Activated T-helper 1 cell treated with anti-CD3 and anti-CD28 coated beads, Interleukin-2, amount 50 U/mL, for 16 hours (primary cell): ENCODE data around the gene LGR6.
"Not testable (repeated sequence)": the region's sequence is repeated elsewhere in the genome, so short reads cannot be mapped to it uniquely, and the experiment has no call there.

ENCODE experiments used
- DNase-seq, 2 donors: peaks; one replicate each; pipeline ENCODE4 v3.0.0-alpha.2; 2020; ENCODE audit warnings: low read depth in 1 of 2, low spot score in 1 of 2

The LGR6 gene

DNA sequence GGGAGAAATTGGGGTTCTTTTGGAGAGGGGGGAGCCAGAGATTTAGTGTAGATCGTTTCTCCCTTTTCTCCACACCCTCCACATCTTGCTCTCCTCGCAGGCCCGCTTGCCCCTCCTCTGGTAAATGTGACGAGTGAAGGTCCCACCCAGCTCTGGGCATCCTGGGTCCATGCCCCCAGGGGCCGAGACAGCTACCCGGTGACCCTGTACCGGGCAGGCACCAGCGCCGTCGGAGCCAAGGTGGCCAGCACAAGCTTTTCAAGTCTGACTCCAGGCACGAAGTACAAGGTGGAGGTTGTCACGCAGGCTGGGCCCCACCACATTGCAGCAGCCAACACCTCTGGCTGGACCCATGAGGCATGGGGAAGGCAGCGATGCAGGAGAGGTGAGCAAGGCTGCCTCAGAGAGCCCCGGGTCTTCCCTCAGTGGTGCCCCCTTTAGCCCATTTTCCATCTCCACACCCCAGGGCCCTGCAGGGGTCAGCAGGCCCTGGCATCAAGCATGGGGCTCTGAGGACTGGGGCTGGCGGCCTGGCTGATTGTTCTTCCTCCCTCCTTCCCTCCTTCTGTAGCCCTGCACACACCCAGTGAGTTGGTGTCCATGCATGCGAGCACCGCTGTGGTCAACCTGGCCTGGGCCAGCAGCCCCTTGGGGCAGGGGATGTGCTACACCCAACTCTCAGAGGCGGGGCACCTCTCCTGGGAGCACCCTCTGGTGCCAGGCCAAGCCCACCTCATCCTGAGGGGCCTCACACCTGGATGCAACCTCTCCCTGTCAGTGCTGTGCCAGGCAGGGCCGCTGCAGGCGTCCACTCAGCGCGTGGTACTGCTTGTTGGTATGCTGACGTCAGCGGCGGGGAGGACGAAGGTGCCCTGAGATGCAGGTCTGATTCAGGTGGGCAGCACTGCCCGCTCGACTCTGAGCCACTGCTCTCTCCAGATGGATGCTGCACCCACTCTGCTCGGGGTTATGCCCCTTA, 16.4 kb upstream of the LGR6 start:
- no peak for DNase-seq

DNA sequence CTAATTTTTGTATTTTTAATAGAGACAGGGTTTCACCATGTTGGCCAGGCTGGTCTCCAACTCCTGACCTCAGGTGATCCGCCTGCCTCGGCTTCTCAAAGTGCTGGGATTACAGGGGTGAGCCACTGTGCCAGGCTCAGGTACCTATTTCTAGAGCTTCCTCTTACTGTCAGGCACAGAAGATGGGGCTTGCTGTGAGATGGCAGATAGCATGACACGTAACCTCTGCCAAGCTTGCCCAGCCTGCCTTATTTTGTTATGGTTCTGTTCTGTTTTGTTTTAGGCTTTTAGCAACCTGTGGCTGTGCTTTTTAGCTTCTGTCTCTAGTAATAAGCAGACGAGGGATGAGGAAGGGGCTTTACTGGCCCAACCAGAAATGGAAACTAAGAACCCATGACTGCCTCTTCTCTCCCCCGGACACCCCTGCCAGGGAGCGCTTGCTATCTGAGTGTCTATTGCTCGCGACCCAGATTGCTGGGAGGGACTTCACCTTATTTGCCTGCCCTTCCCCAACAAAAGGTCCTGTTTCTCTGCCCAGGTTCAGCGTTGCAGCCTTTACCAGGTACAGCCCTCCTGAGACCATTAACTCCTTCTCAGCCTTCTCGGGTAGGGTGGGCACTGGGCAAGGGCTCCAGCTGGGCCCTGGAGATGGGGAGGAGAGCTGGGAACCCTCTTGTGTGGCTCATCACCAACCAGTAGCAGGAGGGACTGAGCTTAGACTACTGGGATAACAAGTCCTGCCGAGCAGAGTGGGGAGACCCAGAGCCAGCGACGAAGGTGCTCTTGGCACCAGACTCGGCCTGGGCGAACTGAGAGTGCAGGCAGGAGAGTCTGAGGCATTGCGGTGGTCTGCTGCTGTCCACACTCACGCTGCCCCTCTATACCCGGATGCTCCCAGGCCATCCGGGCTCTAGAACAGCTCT, 13.5 kb upstream of the LGR6 start:
- DNase-seq: no peak

DNA sequence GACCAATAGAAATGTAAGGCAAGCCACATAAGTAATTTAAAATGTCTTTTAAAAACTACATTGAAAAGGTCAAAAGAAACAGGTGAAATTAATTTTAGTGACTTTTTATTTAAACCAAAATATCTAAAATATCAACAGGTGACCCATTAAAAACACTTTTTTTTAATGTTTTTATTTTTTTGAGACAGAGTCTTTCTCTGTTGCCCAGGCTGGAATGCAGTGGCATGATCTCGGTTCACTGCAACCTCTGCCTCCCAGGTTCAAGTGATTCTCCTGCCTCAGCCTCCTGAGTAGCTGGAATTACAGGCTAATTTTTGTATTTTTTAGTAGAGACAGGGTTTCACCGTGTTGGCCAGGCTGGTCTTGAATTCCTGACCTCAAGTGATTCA, 12.9 kb upstream of the LGR6 start:
- DNase-seq: not testable (repeated sequence)

DNA sequence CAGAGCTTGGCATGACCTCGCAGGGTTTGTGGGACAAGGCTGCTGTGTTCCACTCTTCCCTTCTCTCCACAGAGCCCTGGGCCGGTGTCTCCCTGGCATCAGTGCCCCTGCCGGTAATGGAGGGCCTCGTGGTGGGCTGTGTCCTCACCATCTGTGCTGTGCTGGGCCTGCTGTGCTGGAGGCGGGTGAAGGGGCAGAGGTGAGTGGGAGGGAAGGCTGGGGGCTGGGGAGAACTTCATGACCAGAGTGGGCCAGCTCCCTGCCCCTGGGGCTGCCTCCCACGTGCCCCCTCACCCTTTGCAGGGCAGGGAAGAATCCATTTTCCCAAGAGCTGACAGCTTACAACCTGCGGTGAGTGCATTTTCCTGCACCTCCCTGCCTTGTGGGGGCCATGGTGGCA, 12.0 kb upstream of the LGR6 start:
- no peak for DNase-seq

DNA sequence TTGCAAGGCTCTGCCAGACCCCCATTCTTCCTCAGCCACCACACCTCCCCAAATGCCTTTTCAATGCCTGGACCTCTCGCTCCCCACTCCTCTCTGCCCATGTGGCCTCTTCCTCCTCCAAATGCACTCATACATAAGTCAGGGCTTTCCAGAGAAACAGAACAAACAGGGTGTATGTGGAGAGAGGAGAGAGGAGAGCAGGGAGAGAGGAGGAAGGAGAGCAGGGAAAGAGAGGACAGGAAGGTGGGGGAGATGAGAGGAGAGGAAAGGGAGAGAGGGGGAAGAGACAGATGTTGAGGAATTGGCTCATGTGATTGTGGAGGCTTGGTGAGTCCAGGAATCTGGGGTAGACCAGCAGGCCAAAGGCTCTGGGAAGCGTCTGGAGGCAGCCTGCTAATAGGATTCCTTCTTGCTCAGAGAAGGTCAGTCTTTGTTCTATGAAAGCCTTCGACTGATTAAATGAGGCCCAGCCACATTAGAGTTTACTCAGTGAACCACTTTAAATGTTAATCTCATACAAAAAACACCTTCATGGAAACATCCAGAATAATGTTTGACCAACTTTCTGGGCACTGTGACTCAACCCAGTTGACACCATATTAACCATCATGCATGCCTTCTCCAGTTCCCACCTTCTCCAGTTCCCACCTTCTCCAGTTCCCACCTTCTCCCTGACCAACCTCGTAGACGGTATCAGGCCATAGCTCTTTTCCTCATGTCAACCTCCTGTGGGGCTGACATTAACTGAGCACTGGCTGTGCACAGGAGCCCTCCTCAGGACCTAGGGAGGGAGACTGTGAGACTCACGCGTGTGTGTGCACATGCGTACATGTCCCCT, 11.3 kb upstream of the LGR6 start:
- no peak for DNase-seq

DNA sequence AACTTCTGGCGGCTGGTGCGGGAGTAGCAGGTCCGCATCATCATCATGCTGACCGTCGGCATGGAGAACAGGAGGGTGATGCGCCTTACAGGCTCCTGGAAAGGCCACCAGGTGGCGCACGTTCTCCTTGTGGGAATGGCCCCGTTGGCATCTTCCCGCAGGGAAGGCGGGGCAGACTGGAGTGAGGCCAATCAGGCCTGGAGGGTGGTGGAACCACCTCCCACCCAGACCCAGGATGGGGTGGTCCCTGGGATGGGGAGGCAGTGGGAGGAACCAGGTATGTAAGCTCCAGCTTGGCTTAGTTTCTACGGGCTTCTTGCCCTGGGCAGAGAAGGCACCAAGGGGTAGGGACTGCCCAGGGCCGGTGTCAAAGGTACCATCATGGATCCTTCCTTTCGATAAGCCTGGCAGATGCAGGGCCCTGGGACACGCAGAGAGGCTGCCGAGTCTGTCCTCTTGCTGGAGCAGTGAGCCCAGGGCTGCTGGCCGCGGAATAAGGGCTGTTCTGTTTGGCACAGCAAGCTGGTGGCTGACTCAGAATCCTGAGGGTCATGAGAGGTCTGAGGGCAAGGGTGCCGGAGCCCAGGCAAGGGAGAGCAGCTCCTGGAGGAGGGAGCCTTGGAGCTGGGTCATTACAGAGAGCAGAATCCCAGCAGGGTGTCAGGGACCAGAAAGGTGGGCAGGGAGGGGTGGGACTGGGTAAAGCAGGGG, 8.7 kb upstream of the LGR6 start:
- peak; percentile 52 to 53 for DNase-seq

DNA sequence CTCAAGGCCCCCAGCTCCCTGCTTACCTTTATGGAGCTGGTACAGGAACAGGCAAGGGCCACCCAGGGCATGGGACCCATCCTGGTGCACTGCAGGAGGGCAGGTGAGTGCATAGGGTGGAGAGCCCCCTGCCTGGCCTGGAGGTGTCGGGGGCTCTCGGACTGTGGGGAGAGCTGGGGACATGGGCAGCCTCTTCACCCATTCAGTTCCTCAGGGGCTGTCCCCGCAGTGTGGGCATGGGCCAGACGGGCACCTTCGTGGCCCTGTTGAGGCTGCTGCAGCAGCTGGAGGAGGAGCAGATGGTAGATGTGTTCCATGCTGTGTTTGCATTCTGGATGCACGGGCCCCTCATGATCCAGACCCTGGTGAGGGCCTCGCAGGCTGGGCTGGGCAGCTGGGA, 7.3 kb upstream of the LGR6 start:
- no peak for DNase-seq

DNA sequence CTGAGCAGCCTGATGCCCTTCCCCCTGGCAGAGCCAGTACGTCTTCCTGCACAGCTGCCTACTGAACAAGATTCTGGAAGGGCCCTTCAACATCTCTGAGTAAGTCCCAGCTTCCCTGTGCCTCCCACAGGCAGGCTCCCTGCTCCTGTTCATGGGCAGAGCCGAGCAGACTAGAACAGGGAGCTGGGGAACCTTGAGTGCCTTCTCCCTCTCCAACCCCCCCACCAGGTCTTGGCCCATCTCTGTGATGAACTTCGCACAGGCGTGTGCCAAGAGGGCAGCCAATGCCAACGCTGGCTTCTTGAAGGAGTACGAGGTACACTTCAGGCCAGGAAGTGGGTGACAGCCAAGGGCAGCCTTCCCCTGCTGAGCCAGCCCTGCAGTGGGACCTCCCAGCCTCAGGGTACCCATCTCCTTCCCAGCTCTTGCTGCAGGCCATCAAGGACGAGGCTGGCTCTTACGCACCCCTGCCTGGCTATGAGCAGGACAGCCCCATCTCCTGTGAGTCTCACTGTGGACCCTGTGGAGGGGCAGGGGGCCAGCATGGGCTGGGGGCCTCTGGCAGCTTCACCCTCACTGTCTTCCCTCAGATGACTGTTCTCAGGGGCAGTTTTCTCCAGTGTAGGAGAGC, 6.4 kb upstream of the LGR6 start:
- DNase-seq: no peak

GRCh38 chr1:202187697-202188407, 5.7 kb upstream of the LGR6 start:
- DNase-seq: no peak

DNA sequence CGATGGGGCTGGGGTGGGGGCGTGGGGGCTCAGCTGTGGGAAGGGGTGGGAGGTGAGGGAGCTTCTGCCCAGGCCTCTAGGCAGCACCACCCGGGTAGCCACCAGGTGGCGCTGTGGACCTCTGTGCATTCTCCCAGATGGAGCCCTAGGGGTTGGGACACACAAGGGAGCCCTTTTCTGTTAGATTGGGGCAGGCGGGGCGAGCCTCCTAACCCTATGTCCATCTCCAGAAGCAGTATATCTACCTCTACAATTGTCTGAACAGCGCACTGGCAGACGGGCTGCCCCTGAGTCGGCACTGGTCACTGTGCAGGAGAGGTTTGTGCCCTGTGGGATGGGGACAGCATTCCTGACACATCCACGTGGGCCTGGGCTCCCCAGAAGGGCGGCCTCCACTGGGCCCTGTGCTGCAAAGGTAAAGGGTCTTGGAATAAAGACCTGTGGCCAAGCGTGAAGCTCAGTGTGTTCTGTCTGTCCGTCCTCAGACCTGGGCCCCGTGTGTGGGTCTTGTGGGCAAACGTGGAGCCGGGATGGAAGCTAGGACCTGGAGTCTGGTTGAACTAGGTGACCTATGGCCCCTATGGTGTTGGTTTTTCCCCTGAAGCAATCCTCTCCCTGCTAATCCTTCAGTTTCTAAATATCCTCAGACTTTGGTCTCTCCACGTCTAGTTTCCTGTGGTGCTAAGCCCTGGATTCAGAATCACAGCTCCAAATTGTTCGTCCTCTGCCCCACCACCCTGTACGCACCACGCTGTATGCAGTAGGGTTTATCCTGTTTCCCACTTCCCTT, 4.4 kb upstream of the LGR6 start:
- DNase-seq: peak; percentile 69

GRCh38 chr1:202189918-202190715, 3.5 kb upstream of the LGR6 start:
- DNase-seq: no peak

DNA sequence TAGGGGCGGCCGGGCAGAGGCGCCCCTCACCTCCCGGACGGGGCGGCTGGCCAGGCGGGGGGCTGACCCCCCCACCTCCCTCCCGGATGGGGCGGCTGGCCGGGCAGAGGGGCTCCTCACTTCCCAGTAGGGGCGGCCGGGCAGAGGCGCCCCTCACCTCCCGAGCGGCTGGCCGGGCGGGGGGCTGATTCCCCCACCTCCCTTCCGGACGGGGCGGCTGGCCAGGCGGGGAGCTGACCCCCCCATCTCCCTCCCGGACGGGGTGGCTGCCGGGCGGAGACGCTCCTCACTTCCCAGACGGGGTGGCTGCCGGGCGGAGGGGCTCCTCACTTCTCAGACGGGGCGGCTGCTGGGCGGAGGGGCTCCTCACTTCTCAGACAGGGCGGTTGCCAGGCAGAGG, 2.2 kb upstream of the LGR6 start:
- DNase-seq: not testable (repeated sequence)

DNA sequence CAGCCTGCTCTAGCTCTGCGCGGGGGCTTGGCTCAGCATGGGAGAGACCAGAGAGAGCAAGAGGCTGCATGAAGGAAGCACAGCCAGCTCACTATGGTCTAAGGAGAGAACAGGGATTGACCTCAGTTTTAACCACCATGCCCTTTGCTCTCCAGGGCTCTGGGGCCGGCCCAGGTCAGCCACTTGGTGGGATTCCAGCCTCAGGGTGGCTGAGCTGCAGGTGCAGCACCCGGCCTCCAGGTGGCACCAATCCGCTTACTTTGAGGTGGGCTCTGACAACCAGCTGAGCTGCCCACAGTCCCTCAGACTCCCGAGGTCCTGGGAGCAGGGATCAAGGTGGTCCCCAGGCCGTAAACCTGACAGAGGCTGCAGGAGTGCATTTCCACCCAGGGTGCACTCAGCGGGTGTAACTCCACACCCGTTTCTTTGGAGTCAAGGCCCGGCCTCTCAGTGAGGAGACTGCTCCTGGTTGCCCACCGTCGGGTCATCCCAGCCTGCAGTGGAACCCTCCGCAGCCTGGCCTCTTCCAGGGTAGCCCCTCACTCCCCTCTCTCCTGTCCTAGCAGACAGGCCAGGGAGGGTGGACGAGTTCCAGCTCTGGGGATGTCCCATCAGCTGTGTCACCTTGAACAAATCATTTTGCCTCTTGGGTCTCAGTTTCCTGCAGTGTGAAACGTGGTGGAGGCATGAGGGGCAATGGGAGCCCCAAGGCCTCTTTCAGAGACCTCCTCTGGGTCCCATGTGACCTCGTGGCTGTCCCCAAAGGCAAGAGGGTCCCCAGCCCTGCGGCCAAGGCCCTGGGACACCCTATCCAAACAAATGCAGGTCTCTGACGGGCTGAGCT, 607 bp upstream of the LGR6 start:
- DNase-seq: peak; percentile 15 to 23

DNA sequence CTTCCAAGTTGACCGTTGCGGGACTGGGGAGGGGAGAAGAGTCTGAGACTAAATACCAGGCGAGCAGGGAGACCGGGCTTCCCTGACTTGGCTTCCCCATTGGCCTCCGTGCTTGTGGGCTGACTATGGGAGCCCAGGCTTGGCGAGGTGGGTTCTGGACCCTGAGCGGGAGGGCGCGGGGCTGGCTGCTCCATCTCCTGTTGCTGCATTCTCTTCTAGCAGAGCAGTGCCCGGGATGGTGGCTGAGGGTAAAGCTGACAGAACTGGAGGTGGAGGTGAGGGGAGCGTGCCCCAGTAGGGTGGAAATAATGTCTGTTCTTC, 689 bp downstream of the LGR6 start:
- no peak for DNase-seq

DNA sequence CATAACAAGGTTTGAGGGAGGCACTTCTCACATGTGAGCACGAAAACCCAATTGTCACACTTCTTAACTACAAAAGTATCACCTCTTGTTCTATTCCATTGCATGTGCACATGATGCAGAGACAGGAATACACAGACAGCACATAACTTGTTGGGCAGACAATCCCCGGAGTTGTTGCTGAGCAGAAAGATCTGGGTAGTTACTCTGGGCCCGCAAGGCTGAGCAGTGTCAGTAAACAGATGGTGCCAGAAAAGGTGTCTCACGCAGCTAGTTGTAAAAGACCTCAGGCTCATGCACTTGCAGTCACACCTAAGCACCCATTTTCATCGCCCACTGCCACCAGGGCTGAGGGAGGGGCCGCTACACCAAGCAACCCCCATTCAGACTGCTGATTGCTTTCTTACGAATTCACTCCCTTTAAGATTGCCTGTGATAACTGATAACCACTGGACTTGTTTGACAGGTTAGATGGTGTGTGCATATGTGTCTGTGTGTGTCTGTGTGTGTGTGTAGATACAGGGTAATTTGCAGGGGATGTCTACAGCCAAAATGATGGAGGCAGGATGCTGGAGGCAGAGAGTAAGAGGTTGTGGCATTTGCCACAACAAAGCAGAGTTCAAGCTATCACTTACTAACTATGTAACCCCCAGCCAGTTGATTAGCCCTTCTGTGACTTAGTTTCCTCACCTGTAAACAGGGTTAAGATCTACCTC, 4.2 kb downstream of the LGR6 start:
- no peak for DNase-seq

DNA sequence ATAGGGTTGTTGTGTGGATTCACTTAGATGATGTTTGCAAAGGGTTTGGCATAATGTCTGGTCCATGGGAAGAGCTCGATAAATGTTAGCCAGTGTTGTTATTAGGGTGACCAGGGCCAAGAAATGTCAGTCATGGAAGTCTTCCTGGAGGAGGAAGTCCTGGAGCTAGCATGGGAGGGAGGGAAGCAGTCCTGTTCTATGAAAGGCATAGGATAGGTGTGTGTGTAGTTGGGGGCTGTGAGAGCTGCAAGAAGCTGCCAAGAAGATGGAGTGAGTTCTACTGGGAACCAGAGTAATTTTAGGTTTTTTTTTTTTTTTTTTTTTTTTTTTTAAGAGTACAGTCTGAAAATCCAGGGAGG, 4.7 kb downstream of the LGR6 start:
- DNase-seq: no peak
